GM18526 (cell line): ENCODE measurements around the gene LPP.

Experiments
- POLR2A ChIP-seq: IDR thresholded peaks from 3 replicates; pipeline ENCODE4 v1.6.1; 2011; ENCODE audit not compliant: insufficient read length; ENCODE audit errors: extremely low read depth

Gene LPP

DNA sequence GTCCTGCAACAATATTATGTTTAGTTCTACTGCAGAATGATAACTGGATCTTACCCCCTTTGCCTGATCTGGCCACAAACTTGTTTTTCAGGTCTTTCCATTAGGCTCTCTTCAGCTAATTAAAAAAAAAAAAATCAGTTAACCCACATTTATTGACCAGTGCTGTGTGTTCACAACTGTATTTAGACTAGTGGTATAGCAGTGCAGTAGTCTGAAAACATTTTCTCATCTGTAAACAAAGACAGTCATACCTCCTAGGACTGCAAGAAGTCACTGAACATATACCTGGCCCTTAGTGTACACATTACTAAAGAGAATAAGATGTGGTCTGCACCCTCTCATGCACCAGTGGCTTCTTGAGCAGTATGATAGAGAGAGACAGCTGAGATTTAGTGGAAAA, 22.5 kb downstream of the LPP start:
- TF ChIP-seq POLR2A, result no peak

DNA sequence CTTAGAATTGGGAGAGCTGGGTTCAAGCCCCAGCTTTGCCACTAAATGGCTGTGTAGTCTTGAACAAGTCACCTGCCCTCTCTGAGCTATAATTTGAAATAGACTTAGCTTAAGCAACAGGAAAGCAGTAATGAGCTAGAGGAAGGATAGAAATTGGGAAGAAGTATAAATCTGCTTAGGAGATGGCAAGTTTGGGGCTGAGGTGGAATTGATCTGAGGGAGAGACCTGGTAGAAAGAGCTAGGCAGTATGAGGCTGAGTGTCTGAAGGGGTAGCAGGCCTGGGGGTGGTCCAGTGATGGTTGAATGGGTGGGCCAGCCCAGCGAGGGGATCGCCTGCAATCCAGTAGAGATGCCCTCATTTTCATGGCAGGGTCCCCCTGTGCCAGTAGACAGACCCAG, 22.9 kb downstream of the LPP start:
- TF ChIP-seq POLR2A, result no peak

DNA sequence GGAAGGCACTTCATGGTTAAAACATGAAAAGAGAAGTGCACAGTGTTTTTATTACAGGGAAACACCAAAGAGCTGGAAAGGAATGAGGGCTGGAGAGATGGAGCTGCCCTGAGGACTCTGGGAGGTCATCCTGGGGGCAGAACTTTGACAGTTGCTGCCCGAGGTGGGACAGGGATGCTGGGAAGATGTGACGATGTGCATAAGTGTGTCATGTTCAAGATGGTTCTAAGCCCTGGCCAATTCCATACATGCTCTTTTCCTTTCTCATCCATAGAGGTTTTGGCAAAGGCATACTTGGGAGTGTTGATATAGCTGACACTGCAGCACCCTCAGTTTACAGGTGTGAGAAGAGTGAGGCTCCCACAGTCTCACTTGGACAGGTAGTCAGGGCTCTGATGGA, 23.8 kb downstream of the LPP start:
- no peak for TF ChIP-seq POLR2A

DNA sequence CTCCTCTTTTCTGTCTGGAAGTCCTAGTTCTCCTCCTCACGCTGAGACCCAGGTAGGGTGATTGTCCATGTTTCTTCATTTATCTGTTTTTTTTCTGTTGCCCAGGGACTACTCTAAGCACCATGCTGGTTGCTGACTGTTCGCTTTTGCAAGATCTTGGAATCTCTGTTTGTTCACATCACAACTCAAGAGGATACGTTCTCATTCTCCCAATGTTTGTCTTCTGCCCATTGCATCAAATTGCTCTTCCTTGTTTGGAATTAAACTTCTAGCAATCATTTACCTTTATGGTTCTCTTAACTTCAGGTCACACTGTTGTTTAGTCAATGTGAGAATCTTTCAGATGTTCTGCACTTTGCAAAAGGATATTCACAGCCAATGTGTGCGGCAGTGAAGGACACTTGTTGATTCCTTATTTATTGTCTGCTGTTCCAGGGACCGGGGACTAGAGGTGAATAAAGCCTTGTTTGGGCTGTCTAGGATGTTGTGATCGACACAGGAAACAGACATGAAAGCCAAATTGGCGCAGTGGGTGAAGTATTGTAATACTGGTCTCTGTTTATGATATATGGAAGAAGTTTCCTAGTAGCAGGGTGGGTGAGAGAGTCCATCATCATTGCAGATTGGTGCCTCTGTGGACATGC, 24.5 kb downstream of the LPP start:
- no peak for TF ChIP-seq POLR2A

DNA sequence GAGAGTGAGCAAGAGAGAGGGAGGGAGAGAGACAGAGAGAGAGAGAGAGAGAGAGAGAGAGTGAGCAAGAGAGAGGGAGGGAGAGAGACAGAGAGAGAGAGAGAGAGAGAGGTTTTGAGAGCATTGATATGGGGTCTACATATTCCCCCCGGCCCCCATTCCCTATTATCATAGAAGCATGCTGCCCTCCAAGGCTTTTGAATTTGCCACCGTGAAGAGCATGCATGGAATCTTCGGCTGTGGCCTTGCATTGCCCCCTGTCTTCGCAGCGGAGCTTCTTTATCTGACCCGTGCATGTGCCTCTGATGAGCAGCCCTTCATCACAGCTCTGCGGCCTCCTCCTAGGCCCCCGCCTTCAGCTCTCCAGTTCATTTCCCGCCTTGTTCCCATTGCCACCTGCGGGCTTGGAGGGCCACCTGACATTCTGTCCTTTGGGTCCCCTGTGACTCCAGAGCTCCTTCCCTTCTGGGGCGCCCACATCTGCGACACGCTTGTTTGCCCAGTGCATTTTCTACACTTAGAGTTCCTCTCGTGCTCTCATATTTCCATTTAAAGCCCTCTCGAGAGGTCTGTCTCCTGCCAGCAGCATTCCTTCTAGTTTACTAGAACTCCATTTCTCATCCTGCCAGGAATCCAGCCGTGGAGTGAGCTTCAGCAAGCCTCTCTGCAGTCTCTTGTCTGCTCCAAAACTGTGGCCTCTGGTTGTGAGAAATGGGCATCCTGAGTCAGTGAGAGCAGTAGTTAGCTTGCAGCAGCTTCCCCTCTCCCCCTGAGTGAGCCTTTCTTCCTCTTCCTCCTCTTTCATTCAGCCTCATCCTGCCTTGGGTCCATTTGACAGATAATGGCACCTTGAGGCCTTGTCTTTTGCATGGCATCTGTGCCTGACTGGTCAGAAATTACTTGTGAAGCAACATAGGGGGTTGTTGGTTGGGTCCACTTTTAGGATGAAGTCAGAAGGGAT, 25.3 kb downstream of the LPP start:
- no peak for TF ChIP-seq POLR2A

DNA sequence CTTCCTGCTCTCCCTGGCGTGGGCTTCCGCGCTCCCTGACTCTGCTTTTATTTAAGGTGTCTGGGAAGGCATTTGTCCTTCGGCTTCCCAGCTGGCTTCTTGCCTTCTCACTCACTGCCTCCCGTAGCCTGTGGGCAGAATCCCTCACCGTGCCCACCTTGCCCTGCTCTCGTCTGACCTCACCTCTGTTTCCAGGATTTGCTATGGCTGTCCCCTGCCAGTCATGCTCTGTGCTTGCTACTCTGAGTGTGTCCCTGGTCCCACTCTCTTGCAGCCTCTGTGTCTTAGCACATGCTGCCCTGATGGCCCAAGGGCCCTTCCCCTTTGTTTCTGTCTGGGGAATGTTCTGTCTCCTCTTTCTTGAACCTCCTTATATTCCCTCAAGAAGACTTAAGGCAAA, 26.2 kb downstream of the LPP start:
- TF ChIP-seq POLR2A, result no peak

DNA sequence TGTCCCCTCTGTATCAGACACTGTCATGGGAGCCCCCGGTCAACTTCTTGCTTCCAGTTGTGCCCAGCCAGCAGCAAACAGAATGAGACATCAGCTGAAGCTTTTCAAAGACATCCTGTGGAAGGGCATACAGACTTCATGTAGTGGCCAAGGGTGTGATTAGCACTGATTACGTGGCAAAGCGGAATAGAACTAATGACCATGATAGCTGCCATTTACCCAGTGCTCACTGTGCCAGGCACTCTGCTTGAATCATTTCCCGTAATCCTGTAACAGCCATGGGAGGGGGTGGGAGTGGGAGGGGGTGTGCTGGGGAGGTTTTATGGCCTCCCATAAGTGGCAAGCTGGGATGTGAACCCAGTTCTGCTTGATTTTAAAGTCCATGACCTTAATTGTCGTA, 29.5 kb downstream of the LPP start:
- TF ChIP-seq POLR2A, result no peak

DNA sequence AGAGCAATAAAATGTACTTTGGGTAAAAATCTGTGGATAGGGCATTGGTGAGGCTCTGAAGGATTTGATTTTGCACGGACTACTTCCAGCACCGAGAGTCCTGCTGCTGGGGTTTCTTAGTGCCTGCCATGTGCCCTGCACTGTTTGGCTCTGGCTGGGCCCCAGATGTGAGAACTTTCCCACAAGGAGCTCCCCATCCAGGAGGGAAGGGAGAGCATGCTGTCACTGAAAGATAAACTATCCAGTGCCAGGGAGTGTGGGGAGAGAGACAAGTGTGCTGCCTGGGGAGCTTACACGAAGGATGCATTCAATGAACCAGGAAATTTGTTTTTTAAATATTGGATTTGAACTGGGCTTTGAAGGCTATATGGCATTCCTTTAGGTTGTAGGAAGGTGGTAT, 30.2 kb downstream of the LPP start:
- no peak for TF ChIP-seq POLR2A

DNA sequence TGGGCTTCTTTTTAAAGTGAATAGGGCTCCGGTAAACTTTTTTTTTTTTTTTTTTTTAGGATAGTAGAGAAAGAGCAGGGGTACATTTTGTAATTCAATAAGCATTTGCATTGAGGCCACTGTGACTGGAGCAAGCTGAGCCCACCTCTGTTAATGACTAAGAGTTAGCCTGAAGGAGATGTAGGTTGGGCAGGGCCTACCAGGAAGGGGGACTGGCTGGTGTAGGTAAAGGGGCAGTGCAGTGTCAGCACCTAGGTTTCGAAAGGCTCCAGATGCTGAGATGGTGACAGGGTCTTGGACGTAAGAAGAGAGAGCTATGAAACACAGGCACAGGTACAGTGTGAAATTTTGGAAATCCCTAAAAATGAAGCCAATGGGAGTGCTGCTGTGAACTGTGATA, 30.7 kb downstream of the LPP start:
- TF ChIP-seq POLR2A, result no peak

DNA sequence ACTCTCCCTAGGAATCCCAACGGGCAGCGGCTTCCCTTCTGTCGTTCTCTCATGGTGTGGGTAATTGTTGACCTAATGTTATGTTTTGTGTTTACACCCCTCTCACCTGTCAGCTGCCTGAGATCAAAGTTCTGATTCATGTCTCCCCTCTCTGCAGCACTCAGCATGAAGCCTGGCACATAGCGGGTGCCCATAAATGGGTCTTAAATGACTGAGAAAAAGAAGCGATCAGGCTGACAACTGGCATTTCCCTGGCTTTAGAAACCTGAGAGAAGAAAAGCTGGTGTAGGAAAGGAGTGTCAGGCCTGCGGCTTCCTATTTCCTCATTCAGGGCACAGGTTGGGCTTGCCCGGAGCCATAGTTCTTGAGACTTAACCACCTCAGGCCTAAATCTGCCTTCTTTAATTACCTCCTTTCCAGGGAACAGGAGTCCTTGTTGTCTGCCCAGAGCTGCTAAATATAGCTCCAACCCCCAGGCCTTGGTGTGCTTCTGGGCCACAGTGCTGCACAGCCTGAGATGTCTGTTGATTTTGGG, 31.8 kb downstream of the LPP start:
- TF ChIP-seq POLR2A, result no peak

DNA sequence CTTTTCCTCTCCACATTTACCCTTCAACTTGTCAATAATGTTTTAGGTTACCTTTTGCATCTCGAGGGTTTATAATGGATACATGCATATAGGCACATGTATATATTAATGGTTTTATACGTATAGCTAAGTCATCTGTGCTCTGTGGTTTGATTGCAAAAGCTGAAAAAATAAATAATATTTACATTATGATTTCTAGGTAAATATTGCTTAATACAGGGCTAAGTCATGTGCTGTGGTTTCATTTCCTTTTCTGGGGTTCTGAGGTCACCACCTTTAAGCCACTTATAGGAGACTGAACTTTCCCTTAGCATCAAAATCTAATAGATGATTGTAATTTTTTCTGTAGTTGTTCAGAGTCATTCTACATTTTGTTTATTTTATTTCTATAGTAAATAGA, 33.1 kb downstream of the LPP start:
- no peak for TF ChIP-seq POLR2A

DNA sequence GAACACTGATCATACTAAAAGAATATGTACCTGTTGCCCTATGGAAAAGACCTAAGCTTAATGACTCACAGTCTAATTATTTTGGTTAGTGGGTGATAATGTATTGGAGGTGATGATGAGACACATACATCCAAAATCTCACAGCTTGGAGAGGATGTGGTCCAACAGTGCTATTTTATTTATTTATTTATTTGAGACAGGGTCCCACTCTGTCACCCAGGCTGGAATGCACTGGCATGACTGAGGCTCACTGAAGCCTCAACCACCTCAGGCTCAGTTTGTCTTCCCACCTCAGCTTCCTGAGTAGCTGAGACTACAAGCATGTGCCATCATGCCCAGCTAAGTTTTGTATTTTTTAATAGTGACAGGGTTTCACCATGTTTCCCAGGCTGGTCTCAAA, 35.0 kb downstream of the LPP start:
- no peak for TF ChIP-seq POLR2A

DNA sequence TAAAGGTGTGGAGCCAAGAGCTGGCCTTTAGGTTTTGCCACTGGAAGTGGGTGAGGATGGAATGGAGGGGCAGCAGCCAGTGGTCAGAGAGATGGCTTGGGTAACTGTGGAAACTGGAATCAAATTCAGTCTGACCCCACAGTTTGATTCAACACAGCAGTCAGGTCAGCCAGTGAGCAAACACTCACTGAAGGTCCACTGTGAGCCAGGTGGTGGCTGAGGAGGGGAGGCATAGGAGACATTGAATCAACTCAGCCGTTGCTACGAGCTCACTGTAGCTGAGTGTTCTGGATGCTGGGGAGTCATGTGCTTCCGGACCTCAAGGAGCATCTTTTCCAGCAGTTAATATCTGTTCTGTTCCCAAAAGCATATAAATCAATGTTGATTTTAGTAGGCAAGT, 37.5 kb downstream of the LPP start:
- no peak for TF ChIP-seq POLR2A

DNA sequence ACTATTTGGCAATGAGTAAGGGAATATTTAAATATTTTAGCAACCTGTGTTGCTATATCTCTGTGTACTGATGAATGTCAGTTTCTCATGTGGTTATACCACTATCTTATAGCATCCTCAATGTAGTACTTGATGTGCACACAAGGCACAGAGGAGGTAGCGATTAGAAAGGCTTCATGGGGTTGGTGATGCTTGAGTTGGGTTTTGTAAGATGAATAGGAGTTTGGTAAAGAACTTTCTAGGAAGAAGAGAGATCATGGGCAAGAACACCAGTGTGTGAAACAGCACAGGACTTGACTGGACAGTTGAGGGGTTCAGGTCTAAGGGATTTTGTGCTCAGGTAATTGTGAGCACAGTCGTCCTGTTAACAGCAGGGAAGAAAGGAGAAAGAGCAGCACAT, 38.1 kb downstream of the LPP start:
- no peak for TF ChIP-seq POLR2A

DNA sequence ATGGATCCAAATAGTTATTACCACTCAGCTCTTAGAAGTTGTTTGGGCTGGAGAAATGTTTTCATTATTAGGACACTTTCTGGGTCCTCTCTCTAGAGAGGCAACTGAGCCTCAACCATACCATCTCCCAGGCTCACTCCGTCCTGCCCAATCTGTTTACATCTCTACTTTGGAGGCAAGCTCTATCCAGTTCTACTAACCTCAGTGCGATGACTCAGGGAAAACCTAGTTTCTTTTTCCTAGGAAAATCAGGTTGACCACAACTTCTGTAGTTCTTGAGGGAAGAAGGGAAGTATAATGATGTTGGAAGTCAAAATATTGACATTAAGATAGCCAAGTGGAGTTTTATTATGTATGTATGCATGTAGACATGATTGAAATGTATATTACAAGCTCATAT, 40.4 kb downstream of the LPP start:
- TF ChIP-seq POLR2A, result no peak
